ENCODE measurements around the gene FBXW11. TPM values are rescaled to one million over a fixed set of nuclear protein-coding genes. Genes with fewer than 3 reads are reported as not detected.

Gene FBXW11
- total and polyA plus RNA-seq, 2 of the 13 experiments (the other 11 are each of a cell fraction or from before 2014, with no cell fraction given): 31.7 to 53.6 TPM

DNA sequence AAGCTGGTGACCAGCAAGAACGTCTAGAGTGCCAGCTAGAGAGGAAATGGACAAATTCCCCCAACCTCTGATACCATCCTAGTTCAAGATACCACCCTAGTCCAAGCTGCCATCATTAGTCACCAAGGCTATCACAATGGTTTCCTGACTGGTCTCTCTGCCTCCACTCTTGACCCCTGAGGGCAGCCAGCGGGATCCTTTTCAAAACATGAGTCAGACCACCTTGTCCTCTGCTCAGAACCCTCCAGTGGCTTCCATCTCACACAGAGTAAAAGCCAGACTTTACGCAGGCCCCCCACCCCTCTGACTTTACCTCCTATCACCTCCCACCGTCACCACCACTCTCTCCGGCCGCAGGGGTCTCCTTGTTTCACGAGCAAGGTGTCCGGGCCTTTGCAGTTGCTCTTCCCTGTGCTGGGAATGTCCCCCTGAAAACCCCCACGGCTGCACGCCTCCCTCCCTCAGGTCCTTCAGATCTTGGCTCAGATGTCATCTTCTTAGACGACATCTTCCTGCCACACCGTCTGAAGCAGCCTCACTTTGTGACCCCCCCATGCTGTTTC is 42.2 kb upstream of the FBXW11 start:
- intact Hi-C loops (cut with micrococcal nuclease; ENCODE audit: unreplicated experiment): no loop called here
- TF ChIP-seq, protein P1, sequence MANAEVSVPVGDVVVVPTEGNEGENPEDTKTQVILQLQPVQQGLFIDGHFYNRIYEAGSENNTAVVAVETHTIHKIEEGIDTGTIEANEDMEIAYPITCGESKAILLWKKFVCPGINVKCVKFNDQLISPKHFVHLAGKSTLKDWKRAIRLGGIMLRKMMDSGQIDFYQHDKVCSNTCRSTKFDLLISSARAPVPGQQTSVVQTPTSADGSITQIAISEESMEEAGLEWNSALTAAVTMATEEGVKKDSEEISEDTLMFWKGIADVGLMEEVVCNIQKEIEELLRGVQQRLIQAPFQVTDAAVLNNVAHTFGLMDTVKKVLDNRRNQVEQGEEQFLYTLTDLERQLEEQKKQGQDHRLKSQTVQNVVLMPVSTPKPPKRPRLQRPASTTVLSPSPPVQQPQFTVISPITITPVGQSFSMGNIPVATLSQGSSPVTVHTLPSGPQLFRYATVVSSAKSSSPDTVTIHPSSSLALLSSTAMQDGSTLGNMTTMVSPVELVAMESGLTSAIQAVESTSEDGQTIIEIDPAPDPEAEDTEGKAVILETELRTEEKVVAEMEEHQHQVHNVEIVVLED (CRISPR knock-in tag; IDR thresholded peaks at IDR 0.05; ENCODE audit: borderline replicate concordance): no peak
- TF ChIP-seq, protein P2, sequence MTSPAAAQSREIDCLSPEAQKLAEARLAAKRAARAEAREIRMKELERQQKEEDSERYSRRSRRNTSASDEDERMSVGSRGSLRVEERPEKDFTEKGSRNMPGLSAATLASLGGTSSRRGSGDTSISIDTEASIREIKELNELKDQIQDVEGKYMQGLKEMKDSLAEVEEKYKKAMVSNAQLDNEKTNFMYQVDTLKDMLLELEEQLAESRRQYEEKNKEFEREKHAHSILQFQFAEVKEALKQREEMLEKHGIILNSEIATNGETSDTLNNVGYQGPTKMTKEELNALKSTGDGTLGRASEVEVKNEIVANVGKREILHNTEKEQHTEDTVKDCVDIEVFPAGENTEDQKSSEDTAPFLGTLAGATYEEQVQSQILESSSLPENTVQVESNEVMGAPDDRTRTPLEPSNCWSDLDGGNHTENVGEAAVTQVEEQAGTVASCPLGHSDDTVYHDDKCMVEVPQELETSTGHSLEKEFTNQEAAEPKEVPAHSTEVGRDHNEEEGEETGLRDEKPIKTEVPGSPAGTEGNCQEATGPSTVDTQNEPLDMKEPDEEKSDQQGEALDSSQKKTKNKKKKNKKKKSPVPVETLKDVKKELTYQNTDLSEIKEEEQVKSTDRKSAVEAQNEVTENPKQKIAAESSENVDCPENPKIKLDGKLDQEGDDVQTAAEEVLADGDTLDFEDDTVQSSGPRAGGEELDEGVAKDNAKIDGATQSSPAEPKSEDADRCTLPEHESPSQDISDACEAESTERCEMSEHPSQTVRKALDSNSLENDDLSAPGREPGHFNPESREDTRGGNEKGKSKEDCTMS (CRISPR knock-in tag; conservative IDR thresholded peaks at IDR 0.05): no peak
- TF ChIP-seq NFAT5 (CRISPR knock-in tag; IDR thresholded peaks at IDR 0.05) (no peak), DR1 (CRISPR knock-in tag; IDR thresholded peaks at IDR 0.05) (no peak), TGIF2 (CRISPR knock-in tag; IDR thresholded peaks at IDR 0.05) (no peak), RBAK (CRISPR knock-in tag; IDR thresholded peaks at IDR 0.05) (no peak), PCBP2 (optimal IDR thresholded peaks at IDR 0.05; ENCODE audit: low read depth, low read length, poor library complexity, severe bottlenecking) (no peak), DDIT3 (CRISPR knock-in tag; IDR thresholded peaks at IDR 0.05) (no peak), PAF1 (CRISPR knock-in tag; IDR thresholded peaks at IDR 0.05) (no peak), HCFC1 (IDR thresholded peaks at IDR 0.05; ENCODE audit: low read depth, low read length) (no peak), ADNP (CRISPR knock-in tag; IDR thresholded peaks at IDR 0.05) (no peak), TSC22D2 (CRISPR knock-in tag; IDR thresholded peaks at IDR 0.05; ENCODE audit: borderline replicate concordance) (no peak), WIZ (CRISPR knock-in tag; IDR thresholded peaks at IDR 0.05) (no peak), ZNF549 (CRISPR knock-in tag; IDR thresholded peaks at IDR 0.05) (no peak)

More for the DNA sequence above, 42.2 kb upstream of the FBXW11 start:
- POLR2A ChIA-PET: no interaction called here
- Histone ChIP-seq H4K20me1 (ENCODE audit: insufficient read depth, low read length) (no peaks in the 10 kb centered on the region), H3K4me2 (ENCODE audit: low read depth, low read length) (no peak overlapping the region), H3K4me3 (replicated peaks in 1 of 3; ENCODE audit: insufficient read depth in 1 of 3, low read depth in 2 of 3, low read length in 3 of 3) (no peak overlapping the region), H3K27me3 (ENCODE audit: control insufficient read depth in 1 of 2, insufficient read depth in 2 of 2, low read length in 2 of 2) (no peaks in the 10 kb centered on the region), H3K27ac (ENCODE audit: extremely low read length, insufficient read depth, low read length) (no peak overlapping the region), H3K9me3 (ENCODE audit: low read length) (no peaks in the 10 kb centered on the region), H2AFZ (ENCODE audit: low read length) (no peak overlapping the region), H3K79me2 (ENCODE audit: insufficient read depth, low read length) (no peaks in the 10 kb centered on the region), H3K4me1 (ENCODE audit: insufficient read depth, low read length) (peaks cover 12% of the 10 kb centered on the region), H3K9ac (ENCODE audit: insufficient read depth, low read depth, low read length) (no peak overlapping the region), H3K36me3 (replicated peaks in 1 of 2; ENCODE audit: control insufficient read depth in 1 of 2, insufficient read depth in 2 of 2, low read length in 2 of 2) (no peaks in the 10 kb centered on the region; a peak in 2 of 5 replicates)
- no peak for ATAC-seq
- BruUV-seq (replicated peaks): no TSS peak
- in situ Hi-C loops (cut with HindIII; ENCODE audit: extremely low pct_ligation_motif_present, low pct_unique_long_range_greater_than_20kb): no loop called here
- WGBS (ENCODE audit: low lambda C conversion rate): 94% methylated on average over 12 of the region's 12 CpGs
- DNase-seq (ENCODE audit: low spot score): no peak
- no peak for FAIRE-seq
- CTCF ChIA-PET (ENCODE audit: low intra/inter-chr PET ratio, low total read pairs): no interaction called here

Data from HepG2 (cell line).